ENCODE measurements around the gene PRSS27.

DNA sequence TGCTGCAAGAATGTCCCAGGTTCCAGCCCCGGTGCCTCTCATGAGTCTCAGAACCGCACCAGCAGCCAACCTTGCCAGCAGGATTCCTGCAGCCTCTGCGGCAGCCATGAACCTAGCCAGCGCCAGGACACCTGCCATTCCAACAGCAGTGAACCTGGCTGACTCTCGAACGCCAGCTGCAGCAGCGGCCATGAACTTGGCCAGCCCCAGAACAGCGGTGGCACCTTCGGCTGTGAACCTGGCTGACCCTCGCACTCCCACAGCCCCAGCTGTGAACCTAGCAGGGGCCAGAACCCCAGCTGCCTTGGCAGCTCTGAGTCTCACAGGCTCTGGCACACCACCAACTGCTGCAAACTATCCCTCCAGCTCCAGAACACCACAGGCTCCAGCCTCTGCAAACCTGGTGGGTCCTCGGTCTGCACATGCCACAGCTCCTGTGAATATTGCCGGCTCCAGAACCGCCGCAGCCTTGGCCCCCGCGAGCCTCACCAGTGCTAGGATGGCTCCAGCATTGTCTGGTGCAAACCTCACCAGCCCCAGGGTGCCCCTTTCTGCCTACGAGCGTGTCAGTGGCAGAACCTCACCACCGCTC is 47.2 kb upstream of the PRSS27 start:
- TF ChIP-seq CTCF (IDR thresholded peaks at IDR 0.05; ENCODE audit: low read depth, low read length, poor library complexity, severe bottlenecking) (no peak), EZH2phosphoT487 (IDR thresholded peaks at IDR 0.05; ENCODE audit: borderline replicate concordance, low read length) (no peak)

Measured in DOHH2 (cell line).